ENCODE measurements around the gene TGFBR2.

TGFBR2 gene

DNA sequence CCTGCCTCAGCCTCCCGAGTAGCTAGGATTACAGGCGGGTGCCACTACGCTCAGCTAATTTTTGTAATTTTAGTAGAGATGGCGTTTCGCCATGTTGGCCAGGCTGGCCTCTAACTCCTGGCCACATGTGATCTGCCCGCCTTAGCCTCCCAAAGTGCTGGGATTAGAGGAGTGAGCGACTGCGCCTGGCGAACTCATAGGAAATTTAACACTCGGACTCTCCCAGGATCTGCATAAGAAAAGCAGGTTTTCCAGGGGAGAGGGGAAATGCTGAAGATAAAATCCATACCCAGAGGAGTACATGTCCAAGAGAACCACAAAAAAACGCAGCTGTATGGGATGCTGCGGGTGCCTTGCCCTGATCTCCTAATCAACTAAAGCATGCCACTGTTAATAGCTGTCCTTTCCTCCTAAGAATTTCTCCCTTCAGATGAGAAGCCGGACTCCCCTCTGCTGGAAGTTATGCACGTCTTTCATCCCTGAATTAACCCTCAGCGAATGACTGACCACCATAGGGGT lies 25.3 kb upstream of the TGFBR2 start:
- Histone ChIP-seq H3K79me1 (ENCODE audit: low read length) (peaks cover 18% of the 10 kb centered on the region), H3K4me3 (ENCODE audit: low read depth, low read length) (no peak overlapping the region), H3K9me3 (ENCODE audit: insufficient read depth, low read depth, low read length) (no peaks in the 10 kb centered on the region), H2AK5ac (ENCODE audit: low read length) (peak overlapping the region; percentile 80), H3K4ac (ENCODE audit: low read depth, low read length) (peak overlapping the region; percentile 48), H3K4me1 (ENCODE audit: control insufficient read depth in 1 of 2, insufficient read depth in 2 of 2, low read length in 2 of 2) (peaks cover 12 to 20% of the 10 kb centered on the region in 2 experiments), H3K18ac (ENCODE audit: low read length) (peak overlapping the region; percentile 88), H4K12ac (ENCODE audit: low read depth, low read length) (no peak overlapping the region), H4K91ac (ENCODE audit: low read depth, low read length) (peak overlapping the region; percentile 94), H3K79me2 (ENCODE audit: control insufficient read depth, insufficient read depth, low read length, poor library complexity) (no peaks in the 10 kb centered on the region), H4K8ac (ENCODE audit: low read depth, low read length) (peak overlapping the region; percentile 54), H2AFZ (ENCODE audit: insufficient read depth, low read length, poor library complexity) (peak overlapping the region; percentile 48), H3K27ac (ENCODE audit: low read depth, low read length) (peak overlapping the region; percentile 83), H2BK120ac (ENCODE audit: insufficient read depth, low read length, poor library complexity) (peak overlapping the region; percentile 96), H3K9ac (ENCODE audit: low read length) (no peak overlapping the region), H3K4me2 (ENCODE audit: low read length) (no peak overlapping the region), H3K27me3 (ENCODE audit: insufficient read depth, low read length) (no peaks in the 10 kb centered on the region), H2BK5ac (ENCODE audit: low read depth, low read length, poor library complexity) (peak overlapping the region; percentile 95), H3K14ac (ENCODE audit: low read length) (peak overlapping the region; percentile 85), H3K36me3 (ENCODE audit: control insufficient read depth in 1 of 2, insufficient read depth in 2 of 2, low read length in 2 of 2) (no peaks in the 10 kb centered on the region), H3K23ac (ENCODE audit: low read length) (no peak overlapping the region), H2BK12ac (ENCODE audit: low read length) (peak overlapping the region; percentile 100)
- DNase-seq, result peak; percentile 88 to 94
- WGBS (ENCODE audit: extremely low coverage, insufficient coverage, insufficient read length), result no CpG with 5 or more reads among the region's 15 CpGs

DNA sequence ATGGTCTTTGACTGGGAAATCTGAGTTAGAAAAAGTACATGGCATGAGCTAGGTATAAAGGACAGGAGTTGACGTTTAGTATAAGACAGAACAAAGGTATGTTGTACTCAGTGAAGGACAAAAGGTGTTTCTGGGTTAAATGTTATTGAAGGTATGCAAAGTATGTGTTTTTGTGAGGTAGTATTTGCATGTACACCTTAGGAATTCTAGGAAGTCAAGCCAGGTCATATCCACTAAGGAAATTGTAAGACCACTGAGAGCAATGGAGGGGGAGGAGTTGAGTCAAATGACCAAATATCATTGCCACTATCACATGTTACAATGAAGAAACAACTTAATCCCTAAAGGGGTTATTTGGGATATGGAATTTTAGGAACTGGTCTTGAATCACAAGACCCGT lies 24.4 kb upstream of the TGFBR2 start:
- Histone ChIP-seq H3K23ac (ENCODE audit: low read length) (no peak overlapping the region), H3K79me1 (ENCODE audit: low read length) (peaks cover 18% of the 10 kb centered on the region), H2BK12ac (ENCODE audit: low read length) (no peak overlapping the region), H3K14ac (ENCODE audit: low read length) (no peak overlapping the region), H3K9ac (ENCODE audit: low read length) (no peak overlapping the region), H4K91ac (ENCODE audit: low read depth, low read length) (no peak overlapping the region), H3K79me2 (ENCODE audit: control insufficient read depth, insufficient read depth, low read length, poor library complexity) (no peaks in the 10 kb centered on the region), H3K27ac (ENCODE audit: low read depth, low read length) (peak overlapping the region; percentile 83), H3K18ac (ENCODE audit: low read length) (no peak overlapping the region), H3K4me1 (ENCODE audit: control insufficient read depth in 1 of 2, insufficient read depth in 2 of 2, low read length in 2 of 2) (peaks cover 12 to 20% of the 10 kb centered on the region in 2 experiments), H2BK120ac (ENCODE audit: insufficient read depth, low read length, poor library complexity) (no peak overlapping the region), H2AFZ (ENCODE audit: insufficient read depth, low read length, poor library complexity) (no peak overlapping the region), H3K4ac (ENCODE audit: low read depth, low read length) (no peak overlapping the region), H3K36me3 (ENCODE audit: control insufficient read depth in 1 of 2, insufficient read depth in 2 of 2, low read length in 2 of 2) (no peaks in the 10 kb centered on the region), H2AK5ac (ENCODE audit: low read length) (no peak overlapping the region), H4K12ac (ENCODE audit: low read depth, low read length) (no peak overlapping the region), H3K9me3 (ENCODE audit: insufficient read depth, low read depth, low read length) (no peaks in the 10 kb centered on the region), H3K27me3 (ENCODE audit: insufficient read depth, low read length) (no peaks in the 10 kb centered on the region), H3K4me3 (ENCODE audit: low read depth, low read length) (no peak overlapping the region), H4K8ac (ENCODE audit: low read depth, low read length) (no peak overlapping the region), H3K4me2 (ENCODE audit: low read length) (no peak overlapping the region), H2BK5ac (ENCODE audit: low read depth, low read length, poor library complexity) (no peak overlapping the region)
- DNase-seq, result peak in 1 of 2 donors; percentile 55
- WGBS (ENCODE audit: extremely low coverage, insufficient coverage, insufficient read length), result no CpG with 5 or more reads among the region's 2 CpGs

DNA sequence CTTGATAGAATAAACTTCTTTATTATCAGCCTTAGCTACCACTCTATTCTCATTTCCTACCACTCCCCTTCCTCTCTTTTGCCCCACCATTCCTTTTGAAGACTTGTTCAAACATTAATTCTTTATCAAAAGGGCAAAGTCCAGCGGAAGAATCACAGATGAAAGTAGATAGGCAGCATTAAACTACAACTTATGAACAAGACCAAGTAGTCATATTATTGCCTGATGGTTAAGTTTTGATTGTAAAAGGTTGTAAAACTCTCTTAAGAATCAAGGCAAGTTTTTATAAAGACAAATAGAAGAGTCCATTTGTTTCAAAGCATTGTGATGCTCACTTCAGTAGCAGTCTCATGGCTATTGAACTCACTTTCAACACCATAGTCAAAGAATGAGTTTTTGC lies 22.4 kb upstream of the TGFBR2 start:
- Histone ChIP-seq H3K4me2 (ENCODE audit: low read length) (no peak overlapping the region), H3K27ac (ENCODE audit: low read depth, low read length) (no peak overlapping the region), H2BK12ac (ENCODE audit: low read length) (no peak overlapping the region), H2AK5ac (ENCODE audit: low read length) (no peak overlapping the region), H3K23ac (ENCODE audit: low read length) (no peak overlapping the region), H4K12ac (ENCODE audit: low read depth, low read length) (no peak overlapping the region), H4K8ac (ENCODE audit: low read depth, low read length) (no peak overlapping the region), H3K36me3 (ENCODE audit: control insufficient read depth in 1 of 2, insufficient read depth in 2 of 2, low read length in 2 of 2) (no peaks in the 10 kb centered on the region), H2AFZ (ENCODE audit: insufficient read depth, low read length, poor library complexity) (no peak overlapping the region), H3K79me2 (ENCODE audit: control insufficient read depth, insufficient read depth, low read length, poor library complexity) (no peaks in the 10 kb centered on the region), H3K79me1 (ENCODE audit: low read length) (peaks cover 9% of the 10 kb centered on the region), H3K4me1 (ENCODE audit: control insufficient read depth in 1 of 2, insufficient read depth in 2 of 2, low read length in 2 of 2) (peaks cover 8 to 13% of the 10 kb centered on the region in 2 experiments), H4K91ac (ENCODE audit: low read depth, low read length) (no peak overlapping the region), H3K14ac (ENCODE audit: low read length) (no peak overlapping the region), H3K4ac (ENCODE audit: low read depth, low read length) (no peak overlapping the region), H2BK5ac (ENCODE audit: low read depth, low read length, poor library complexity) (no peak overlapping the region), H3K27me3 (ENCODE audit: insufficient read depth, low read length) (no peaks in the 10 kb centered on the region), H3K18ac (ENCODE audit: low read length) (no peak overlapping the region), H3K9ac (ENCODE audit: low read length) (no peak overlapping the region), H3K4me3 (ENCODE audit: low read depth, low read length) (no peak overlapping the region), H3K9me3 (ENCODE audit: insufficient read depth, low read depth, low read length) (no peaks in the 10 kb centered on the region), H2BK120ac (ENCODE audit: insufficient read depth, low read length, poor library complexity) (no peak overlapping the region)
- no peak for DNase-seq
- no CpG with 5 or more reads among the region's 1 CpG for WGBS (ENCODE audit: extremely low coverage, insufficient coverage, insufficient read length)

DNA sequence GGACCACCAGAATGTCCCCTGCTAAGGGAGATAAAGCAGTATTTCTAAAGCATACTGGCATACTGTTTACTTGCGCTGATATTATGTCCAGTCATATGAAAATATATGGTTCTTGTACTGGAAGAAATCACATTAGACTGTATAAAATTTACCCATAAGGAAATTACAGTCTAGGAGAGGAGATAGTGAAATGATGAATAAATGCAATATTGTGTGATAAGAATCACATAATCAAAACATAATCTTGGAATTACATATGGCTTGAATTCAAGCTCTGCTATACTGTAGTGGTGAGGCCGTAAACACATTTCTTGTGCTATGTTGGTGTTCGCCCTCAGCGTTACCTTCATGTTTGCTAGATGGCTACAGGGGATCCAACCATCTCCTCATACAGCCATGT lies 20.7 kb upstream of the TGFBR2 start:
- Histone ChIP-seq H3K79me1 (ENCODE audit: low read length) (peaks cover 9% of the 10 kb centered on the region), H2BK5ac (ENCODE audit: low read depth, low read length, poor library complexity) (no peak overlapping the region), H3K4ac (ENCODE audit: low read depth, low read length) (no peak overlapping the region), H3K9me3 (ENCODE audit: insufficient read depth, low read depth, low read length) (no peaks in the 10 kb centered on the region), H4K91ac (ENCODE audit: low read depth, low read length) (no peak overlapping the region), H2AK5ac (ENCODE audit: low read length) (no peak overlapping the region), H3K4me3 (ENCODE audit: low read depth, low read length) (no peak overlapping the region), H3K9ac (ENCODE audit: low read length) (no peak overlapping the region), H2BK120ac (ENCODE audit: insufficient read depth, low read length, poor library complexity) (no peak overlapping the region), H3K14ac (ENCODE audit: low read length) (no peak overlapping the region), H3K27me3 (ENCODE audit: insufficient read depth, low read length) (no peaks in the 10 kb centered on the region), H3K27ac (ENCODE audit: low read depth, low read length) (no peak overlapping the region), H4K12ac (ENCODE audit: low read depth, low read length) (no peak overlapping the region), H3K18ac (ENCODE audit: low read length) (no peak overlapping the region), H3K4me2 (ENCODE audit: low read length) (no peak overlapping the region), H3K23ac (ENCODE audit: low read length) (no peak overlapping the region), H2BK12ac (ENCODE audit: low read length) (no peak overlapping the region), H2AFZ (ENCODE audit: insufficient read depth, low read length, poor library complexity) (no peak overlapping the region), H4K8ac (ENCODE audit: low read depth, low read length) (no peak overlapping the region), H3K79me2 (ENCODE audit: control insufficient read depth, insufficient read depth, low read length, poor library complexity) (no peaks in the 10 kb centered on the region), H3K36me3 (ENCODE audit: control insufficient read depth in 1 of 2, insufficient read depth in 2 of 2, low read length in 2 of 2) (no peaks in the 10 kb centered on the region), H3K4me1 (ENCODE audit: control insufficient read depth in 1 of 2, insufficient read depth in 2 of 2, low read length in 2 of 2) (peaks cover 8 to 9% of the 10 kb centered on the region in 2 experiments)
- no peak for DNase-seq
- WGBS (ENCODE audit: extremely low coverage, insufficient coverage, insufficient read length), result no CpG with 5 or more reads among the region's 4 CpGs
